OCI-LY1 (cell line): ENCODE measurements around the gene OTP.

ENCODE experiments used
- CTCF ChIP-seq: fragments of 200-600 bp; sonication (generic), shearing (Covaris generic); IDR thresholded peaks from 2 replicates; pipeline ENCODE4 v1.5.1; 2017; ENCODE audit warnings: mild to moderate bottlenecking, antibody characterized with exemption, low read length, moderate library complexity, mixed read lengths
- EZH2 ChIP-seq: fragments of 200-600 bp; sonication (generic), shearing (Covaris generic); IDR thresholded peaks from 2 replicates; pipeline ENCODE4 v1.8.0; 2017; ENCODE audit warnings: borderline replicate concordance, mixed run types, mild to moderate bottlenecking, antibody characterized with exemption, low read length, moderate library complexity, mixed read lengths

- no peak for TF ChIP-seq CTCF
- TF ChIP-seq EZH2, result no peak
Observed at GRCh38 chr5:77644371-77645157, 6.1 kb upstream of the OTP start.
